ENCODE results near the gene HOXA5.

DNA sequence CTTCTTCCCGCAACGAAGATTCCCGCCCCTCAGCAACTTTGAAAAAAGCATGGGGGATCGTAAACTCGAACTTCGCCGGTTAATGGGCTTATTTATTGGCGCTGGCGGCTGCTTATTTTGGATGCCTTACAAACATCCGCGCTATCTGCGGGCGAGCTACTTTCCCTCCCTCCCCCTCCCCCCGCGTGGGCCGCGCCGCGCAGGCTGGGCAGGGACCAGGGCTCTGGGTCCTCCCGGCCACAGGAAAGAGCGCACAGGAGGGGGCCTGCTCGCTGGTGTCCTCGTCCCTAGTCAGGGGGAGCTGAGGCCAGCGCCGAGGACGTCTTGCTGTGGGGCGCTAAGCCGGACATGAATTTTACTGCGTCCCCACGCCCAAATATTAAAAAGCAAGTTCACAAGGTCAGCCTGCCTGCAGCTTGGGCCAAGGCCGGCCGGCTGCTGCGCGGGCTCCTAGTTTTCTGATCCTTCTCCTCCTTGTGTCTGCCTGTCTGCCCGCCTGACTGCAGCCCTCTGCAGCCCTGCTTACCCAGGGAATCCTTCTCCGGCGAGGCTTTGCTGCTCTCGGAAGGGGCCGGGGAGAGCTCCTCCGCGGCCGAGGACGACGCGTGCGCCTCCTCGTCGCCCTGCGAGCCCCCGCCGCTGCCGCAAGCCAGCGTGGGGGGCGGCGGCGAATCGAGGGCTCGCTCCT lies 29.5 kb upstream of the HOXA5 start:
- TF ChIP-seq POLR2A (IDR thresholded peaks at IDR 0.05; ENCODE audit: low read depth, low read length) (no peak), POLR2AphosphoS5 (IDR thresholded peaks at IDR 0.05; ENCODE audit: low read depth, low read length) (no peak), SPI1 (IDR thresholded peaks at IDR 0.05; ENCODE audit: low read depth, low read length) (no peak), TAF1 (IDR thresholded peaks at IDR 0.05; ENCODE audit: low read depth, low read length) (no peak), POU2F2 (IDR thresholded peaks at IDR 0.05; ENCODE audit: low read depth, low read length) (no peak)

Data from GM12891 (cell line).